HepG2 (cell line): ENCODE measurements around the gene FAM20A. TPM values are rescaled to one million over a fixed set of nuclear protein-coding genes. Genes with fewer than 3 reads are reported as not detected.

ENCODE experiments used
- AKAP8 ChIP-seq: sonication (generic); formaldehyde crosslinking; IDR thresholded peaks from 2 replicates; pipeline ENCODE4 v1.5.1; 2020; ENCODE audit warnings: mild to moderate bottlenecking, missing genetic modification reagents
- CC2D1A ChIP-seq: sonication (generic); formaldehyde crosslinking; IDR thresholded peaks from 2 replicates; pipeline ENCODE4 v1.8.1; 2023; ENCODE audit warnings: mild to moderate bottlenecking, missing genetic modification reagents
- CHD4 ChIP-seq: fragments of 200-600 bp; sonication (generic); IDR thresholded peaks from 2 replicates; pipeline ENCODE4 v1.7.0; 2017; ENCODE audit warnings: mild to moderate bottlenecking, low read length, borderline replicate concordance
- E2F5 ChIP-seq: sonication (generic); formaldehyde crosslinking; conservative IDR thresholded peaks from 2 replicates; pipeline ENCODE4 v1.4.0; 2020; ENCODE audit warnings: missing genetic modification reagents
- HMG20A ChIP-seq: IDR thresholded peaks from 2 replicates; pipeline ENCODE4 v1.6.1; 2016; ENCODE audit warnings: borderline replicate concordance
- HOXD1 ChIP-seq: sonication (generic); formaldehyde crosslinking; IDR thresholded peaks from 2 replicates; pipeline ENCODE4 v1.5.0; 2020; ENCODE audit warnings: missing genetic modification reagents
- KLF12 ChIP-seq: sonication (generic); formaldehyde crosslinking; IDR thresholded peaks from 2 replicates; pipeline ENCODE4 v1.4.0; 2020; ENCODE audit warnings: missing genetic modification reagents, borderline replicate concordance
- MLXIP ChIP-seq: sonication (generic); formaldehyde crosslinking; IDR thresholded peaks from 2 replicates; pipeline ENCODE4 v1.9.0; 2021; ENCODE audit warnings: missing genetic modification reagents, borderline replicate concordance
- MXD4 ChIP-seq: IDR thresholded peaks from 2 replicates; pipeline ENCODE4 v1.6.1; 2016; ENCODE audit warnings: mild to moderate bottlenecking, missing biosample characterization, missing genetic modification reagents
- NCOA1 ChIP-seq: sonication (generic); formaldehyde crosslinking; IDR thresholded peaks from 2 replicates; pipeline ENCODE4 v1.9.0; 2021; ENCODE audit warnings: missing genetic modification reagents
- NKX3-1 ChIP-seq: sonication (generic); formaldehyde crosslinking; IDR thresholded peaks from 2 replicates; pipeline ENCODE4 v1.5.0; 2020; ENCODE audit warnings: missing genetic modification reagents
- PHF20 ChIP-seq: sonication (generic); formaldehyde crosslinking; IDR thresholded peaks from 2 replicates; pipeline ENCODE4 v1.5.0; 2020; ENCODE audit warnings: mild to moderate bottlenecking, missing genetic modification reagents
- RAD21 ChIP-seq: fragments of 450-650 bp; formaldehyde crosslinking; IDR thresholded peaks from 2 replicates; pipeline ENCODE4 v1.5.0; 2020; ENCODE audit warnings: mild to moderate bottlenecking
- RELA ChIP-seq: sonication (generic); formaldehyde crosslinking; IDR thresholded peaks from 2 replicates; pipeline ENCODE4 v1.4.0; 2020; ENCODE audit warnings: missing genetic modification reagents
- SAP130 ChIP-seq: IDR thresholded peaks from 2 replicates; pipeline ENCODE4 v1.6.1; 2016; ENCODE audit warnings: low read depth
- SATB2 ChIP-seq: sonication (generic); formaldehyde crosslinking; IDR thresholded peaks from 2 replicates; pipeline ENCODE4 v1.5.0; 2020; ENCODE audit warnings: missing genetic modification reagents
- SOX5 ChIP-seq: IDR thresholded peaks from 2 replicates; pipeline ENCODE4 v1.6.1; 2016; ENCODE audit warnings: borderline replicate concordance
- SP2 ChIP-seq: sonication (generic); formaldehyde crosslinking; IDR thresholded peaks from 2 replicates; pipeline ENCODE4 v1.5.1; 2020; ENCODE audit warnings: mild to moderate bottlenecking, missing genetic modification reagents
- SYNCRIP ChIP-seq: fragments of 200-400 bp; formaldehyde crosslinking; IDR thresholded peaks from 2 replicates; pipeline ENCODE4 v1.6.1; 2018; ENCODE audit warnings: mild to moderate bottlenecking, low read depth, low read length; ENCODE audit not compliant: insufficient read depth
- TARDBP ChIP-seq: sonication (generic); formaldehyde crosslinking; IDR thresholded peaks from 2 replicates; pipeline ENCODE4 v1.8.0; 2022; ENCODE audit warnings: mild to moderate bottlenecking, missing genetic modification reagents
- TBX2 ChIP-seq: sonication (generic); formaldehyde crosslinking; IDR thresholded peaks from 2 replicates; pipeline ENCODE4 v1.5.0; 2020; ENCODE audit warnings: missing genetic modification reagents, mild to moderate bottlenecking, borderline replicate concordance
- ZBTB34 ChIP-seq: sonication (generic); formaldehyde crosslinking; IDR thresholded peaks from 2 replicates; pipeline ENCODE4 v1.8.0; 2022; ENCODE audit warnings: mild to moderate bottlenecking, missing genetic modification reagents
- ZKSCAN1 ChIP-seq: fragments of 150-350 bp; IDR thresholded peaks from 2 replicates; pipeline ENCODE4 v1.6.1; 2014; ENCODE audit warnings: low read length
- ZMAT5 ChIP-seq: sonication (generic); formaldehyde crosslinking; IDR thresholded peaks from 2 replicates; pipeline ENCODE4 v1.5.0; 2020; ENCODE audit warnings: mild to moderate bottlenecking, low read depth, missing genetic modification reagents, borderline replicate concordance
- ZNF670 ChIP-seq: sonication (generic); formaldehyde crosslinking; IDR thresholded peaks from 2 replicates; pipeline ENCODE4 v1.8.0; 2022; ENCODE audit warnings: mild to moderate bottlenecking, missing genetic modification reagents, borderline replicate concordance
- ZSCAN5A ChIP-seq: sonication (generic); formaldehyde crosslinking; IDR thresholded peaks from 2 replicates; pipeline ENCODE4 v1.8.0; 2022; ENCODE audit warnings: mild to moderate bottlenecking, missing genetic modification reagents, borderline replicate concordance
- polyA plus RNA-seq, 8 experiments: library from polyadenylated mRNA; depleted of rRNA in 3 of 8; stranded (reverse) in 7 of 8; unstranded in 1 of 8; fragments of >200 nt; fragmentation: Illumina TruSeq in 4 of 8; extraction: Trizol in 4 of 8; gene quantifications; 2 replicates each; pipeline versions ENCODE4 v1.2.1 to v1.2.3, GENCODE V29; 2011 to 2016; ENCODE audit warnings: low read depth in 4 of 8, missing spikeins in 1 of 8, mixed read lengths in 1 of 8; ENCODE audit not compliant: insufficient read depth in 1 of 8
- total RNA-seq, 5 experiments: library from RNA; depleted of rRNA; stranded (reverse); fragments of >200 nt; fragmentation: Illumina TruSeq; extraction: Trizol; gene quantifications; 2 replicates each; pipeline ENCODE4 v1.2.3, GENCODE V29; 2016; ENCODE audit warnings: low read depth in 1 of 5

FAM20A gene
- total and polyA plus RNA-seq, 2 of the 13 experiments (the other 11 are each of a cell fraction or from before 2014, with no cell fraction given) = 9.3 to 20.7 TPM

GRCh38 chr17:68598545-68598961 lies 2.6 kb downstream of the FAM20A start (continued):
- TF ChIP-seq ZSCAN5A (CRISPR knock-in tag) (peak; percentile 46; the same call in 1 of the 2 replicates), RELA (CRISPR knock-in tag) (no peak), HOXD1 (CRISPR knock-in tag) (no peak), ZKSCAN1 (no peak), NCOA1 (0 out of 2 replicates have a peak, but pooled peaks have one; percentile 34), KLF12 (no peak; the same call in 1 of the 2 replicates), NKX3-1 (no peak), TARDBP (0 out of 2 replicates have a peak, but pooled peaks have one; percentile 16), SYNCRIP (no peak), SOX5 (CRISPR knock-in tag) (peak; percentile 52; the same call in 1 of the 2 replicates), HMG20A (0 out of 2 replicates have a peak, but pooled peaks have one; percentile 32), MXD4 (CRISPR knock-in tag) (no peak), CHD4 (no peak), ZNF670 (CRISPR knock-in tag) (no peak), ZMAT5 (CRISPR knock-in tag) (no peak), PHF20 (CRISPR knock-in tag) (no peak), E2F5 (CRISPR knock-in tag) (no peak), TBX2 (CRISPR knock-in tag) (no peak), SATB2 (CRISPR knock-in tag) (0 out of 2 replicates have a peak, but pooled peaks have one; percentile 24), RAD21 (CRISPR knock-in tag) (no peak), SP2 (no peak), CC2D1A (CRISPR knock-in tag) (no peak), SAP130 (CRISPR knock-in tag) (peak; percentile 66), ZBTB34 (CRISPR knock-in tag) (no peak), AKAP8 (CRISPR knock-in tag) (no peak), MLXIP (CRISPR knock-in tag) (no peak)
